Measurements from ENCODE around the gene TEKT4. TPM values are rescaled to one million over a fixed set of nuclear protein-coding genes. Genes with fewer than 3 reads are reported as not detected.
"Not testable (repeated sequence)": the region's sequence is repeated elsewhere in the genome, so short reads cannot be mapped to it uniquely, and the experiment has no call there.

TEKT4 gene
- total RNA-seq, 4 donors from 2014 or later, result not detected

GRCh38 chr2:94877129-94877528 lies 5.9 kb downstream of the TEKT4 start:
- intact Hi-C loops (cut with DNase I; ENCODE audit: low total_unique reads), result no loop called here
- TF ChIP-seq, protein P1, sequence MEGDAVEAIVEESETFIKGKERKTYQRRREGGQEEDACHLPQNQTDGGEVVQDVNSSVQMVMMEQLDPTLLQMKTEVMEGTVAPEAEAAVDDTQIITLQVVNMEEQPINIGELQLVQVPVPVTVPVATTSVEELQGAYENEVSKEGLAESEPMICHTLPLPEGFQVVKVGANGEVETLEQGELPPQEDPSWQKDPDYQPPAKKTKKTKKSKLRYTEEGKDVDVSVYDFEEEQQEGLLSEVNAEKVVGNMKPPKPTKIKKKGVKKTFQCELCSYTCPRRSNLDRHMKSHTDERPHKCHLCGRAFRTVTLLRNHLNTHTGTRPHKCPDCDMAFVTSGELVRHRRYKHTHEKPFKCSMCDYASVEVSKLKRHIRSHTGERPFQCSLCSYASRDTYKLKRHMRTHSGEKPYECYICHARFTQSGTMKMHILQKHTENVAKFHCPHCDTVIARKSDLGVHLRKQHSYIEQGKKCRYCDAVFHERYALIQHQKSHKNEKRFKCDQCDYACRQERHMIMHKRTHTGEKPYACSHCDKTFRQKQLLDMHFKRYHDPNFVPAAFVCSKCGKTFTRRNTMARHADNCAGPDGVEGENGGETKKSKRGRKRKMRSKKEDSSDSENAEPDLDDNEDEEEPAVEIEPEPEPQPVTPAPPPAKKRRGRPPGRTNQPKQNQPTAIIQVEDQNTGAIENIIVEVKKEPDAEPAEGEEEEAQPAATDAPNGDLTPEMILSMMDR (IDR thresholded peaks at IDR 0.05), result no peak
- TF ChIP-seq POLR2A (IDR thresholded peaks at IDR 0.05), result no peak
- WGBS, 2 donors, result 77 to 89% methylated on average over 5 of the region's 5 CpGs
- no peak for DNase-seq (ENCODE audit: low spot score in 2 of 2)
- no peak overlapping the region for H3K4me3 ChIP-seq (ENCODE audit: low read depth, poor library complexity, severe bottlenecking)

GRCh38 chr2:94878575-94878974 lies 7.3 kb downstream of the TEKT4 start:
- 80 to 82% methylated on average over 6 to 7 of the region's 7 CpGs for WGBS, 2 donors
- H3K4me3 ChIP-seq (ENCODE audit: low read depth, poor library complexity, severe bottlenecking); intact Hi-C loops (cut with DNase I; ENCODE audit: low total_unique reads); DNase-seq (ENCODE audit: low spot score in 2 of 2): not testable (repeated sequence)

DNA sequence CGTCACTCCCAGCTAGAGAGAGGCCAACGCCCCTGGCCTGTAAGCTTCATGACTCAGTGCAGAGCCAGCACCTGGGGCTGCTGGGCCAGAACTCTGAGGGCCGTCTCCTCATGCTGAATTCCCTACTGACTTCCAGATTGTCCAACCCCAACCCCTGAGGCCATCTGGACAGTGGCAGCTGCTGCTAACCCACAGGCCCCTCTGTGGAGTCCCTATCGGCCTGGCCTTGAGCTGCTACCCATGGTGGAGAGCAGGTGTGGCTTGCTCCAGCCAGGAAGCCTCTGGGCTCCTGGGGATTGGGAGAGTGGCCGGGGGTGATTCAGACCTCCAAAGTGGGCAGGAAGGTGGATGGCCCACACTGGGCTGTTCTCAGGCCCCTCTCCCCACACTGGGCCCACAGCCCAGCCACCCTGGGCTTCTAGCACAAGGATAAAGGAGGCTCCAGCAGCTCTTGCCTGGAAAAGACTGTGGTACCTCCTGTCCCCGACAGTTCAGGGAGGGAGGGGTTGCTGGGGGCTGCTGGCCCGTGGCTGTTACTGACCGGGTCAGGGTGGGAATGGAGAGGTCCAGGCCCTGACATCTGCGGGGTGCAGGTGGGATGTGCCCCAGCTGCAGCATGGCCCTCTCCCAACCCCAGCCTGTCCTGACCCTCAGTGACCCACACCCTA lies 8.2 kb downstream of the TEKT4 start:
- no peak for DNase-seq (ENCODE audit: low spot score in 2 of 2)
- no peak for TF ChIP-seq POLR2A (IDR thresholded peaks at IDR 0.05)
- TF ChIP-seq, protein P1 (IDR thresholded peaks at IDR 0.05), result no peak
- intact Hi-C loops (cut with DNase I; ENCODE audit: low total_unique reads), result no loop called here
- 72% methylated on average over 9 of the region's 9 CpGs for WGBS, 2 donors
- H3K4me3 ChIP-seq (ENCODE audit: low read depth, poor library complexity, severe bottlenecking), result no peak overlapping the region

DNA sequence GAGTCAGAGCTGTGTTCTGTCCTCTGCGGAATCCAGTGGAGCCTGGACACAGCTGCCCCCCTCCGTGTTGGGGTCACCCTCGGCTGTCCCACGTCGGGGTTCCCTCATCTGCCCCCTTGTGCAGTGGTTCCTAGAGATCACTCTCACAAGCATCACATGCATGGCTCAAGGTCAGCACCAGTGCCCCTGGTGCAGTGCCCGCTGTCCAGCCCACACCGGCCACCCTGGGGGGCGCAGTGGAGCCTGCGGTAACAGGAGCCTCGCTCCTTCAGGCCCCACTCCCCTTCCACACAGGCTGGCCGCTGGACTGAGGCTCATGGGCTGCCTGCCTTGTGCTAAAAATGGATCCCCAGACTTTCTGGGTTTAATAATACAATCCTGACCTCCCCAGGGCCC lies 8.8 kb downstream of the TEKT4 start:
- intact Hi-C loops (cut with DNase I; ENCODE audit: low total_unique reads), result no loop called here
- H3K4me3 ChIP-seq (ENCODE audit: low read depth, poor library complexity, severe bottlenecking), result no peak overlapping the region
- no peak for DNase-seq (ENCODE audit: low spot score in 2 of 2)
- no peak for TF ChIP-seq POLR2A (IDR thresholded peaks at IDR 0.05)
- TF ChIP-seq, protein P1 (IDR thresholded peaks at IDR 0.05), result no peak
- WGBS, 2 donors, result 84 to 89% methylated on average over 11 of the region's 11 CpGs

- 57 to 77% methylated on average over 8 of the region's 8 CpGs for WGBS, 2 donors
- DNase-seq (ENCODE audit: low spot score in 2 of 2), result no peak
- no peak overlapping the region for H3K4me3 ChIP-seq (ENCODE audit: low read depth, poor library complexity, severe bottlenecking)
- intact Hi-C loops (cut with DNase I; ENCODE audit: low total_unique reads), result no loop called here
- TF ChIP-seq POLR2A (IDR thresholded peaks at IDR 0.05), result no peak
- TF ChIP-seq, protein P1 (IDR thresholded peaks at IDR 0.05), result no peak
Measured at GRCh38 chr2:94880507-94880906, 9.3 kb downstream of the TEKT4 start.

DNA sequence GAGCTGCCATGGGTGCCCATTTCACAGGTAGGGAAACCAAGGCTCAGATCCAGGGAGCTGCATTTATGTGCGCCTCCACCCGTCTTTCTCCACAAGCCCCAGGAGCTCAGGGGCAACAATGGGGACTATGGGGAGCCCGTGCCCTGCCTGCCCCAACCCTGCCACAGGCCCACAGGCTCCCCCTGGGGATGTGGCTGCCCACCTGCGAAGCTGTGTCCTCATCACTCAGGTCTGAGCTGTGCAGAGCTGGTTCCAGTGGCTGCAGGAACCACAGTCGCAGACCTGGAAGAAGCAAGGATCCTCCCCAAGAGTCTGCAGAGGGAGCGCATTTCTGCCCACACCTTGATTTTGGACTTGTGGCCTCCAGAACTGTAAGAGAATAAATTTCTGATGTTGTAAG lies 9.8 kb downstream of the TEKT4 start:
- intact Hi-C loops (cut with DNase I; ENCODE audit: low total_unique reads), result no loop called here
- WGBS, 2 donors, result 79 to 84% methylated on average over 6 of the region's 6 CpGs
- TF ChIP-seq POLR2A (IDR thresholded peaks at IDR 0.05), result no peak
- TF ChIP-seq, protein P1 (IDR thresholded peaks at IDR 0.05), result no peak
- DNase-seq (ENCODE audit: low spot score in 2 of 2), result no peak
- H3K4me3 ChIP-seq (ENCODE audit: low read depth, poor library complexity, severe bottlenecking), result no peak overlapping the region

All from lower leg skin (tissue), 4 donors.